Calu3 (cell line): ENCODE results near the gene LRRC49. TPM values are rescaled to one million over a fixed set of nuclear protein-coding genes. Genes with fewer than 3 reads are reported as not detected.

Experiments used
- BruUV-seq: library from RNA; stranded (reverse); fragments of 400-500 nt; replicated peaks from 2 replicates; lab custom pipeline; 2021; lab: Mats Ljungman, UMichigan
- CTCF ChIA-PET: fragments of 300-600 bp; sonication (Branson Sonifier 250); formaldehyde crosslinking; loops from one replicate; lab custom pipeline; 2022; ENCODE audit warnings: antibody characterized with exemption; lab: Charles Lee
- DNase-seq: peaks from one replicate; pipeline ENCODE4 v3.0.0; 2022
- H3K27ac Mint-ChIP-seq: one replicate; pipeline ENCODE4 v1.8.0; 2022; ENCODE audit warnings: mixed read lengths; ENCODE audit not compliant: unreplicated experiment
- H3K27me3 Mint-ChIP-seq: one replicate; pipeline ENCODE4 v1.8.0; 2022; ENCODE audit warnings: mixed read lengths; ENCODE audit not compliant: unreplicated experiment
- H3K36me3 Mint-ChIP-seq: one replicate; pipeline ENCODE4 v1.8.0; 2022; ENCODE audit warnings: mild to moderate bottlenecking, moderate library complexity, mixed read lengths; ENCODE audit not compliant: insufficient read depth, unreplicated experiment
- H3K4me1 Mint-ChIP-seq: one replicate; pipeline ENCODE4 v1.8.0; 2022; ENCODE audit warnings: mild to moderate bottlenecking, low read depth, mixed read lengths; ENCODE audit not compliant: unreplicated experiment
- H3K4me3 Mint-ChIP-seq: one replicate; pipeline ENCODE4 v1.8.0; 2022; ENCODE audit warnings: mild to moderate bottlenecking, low read depth, moderate library complexity, mixed read lengths; ENCODE audit not compliant: unreplicated experiment
- H3K9me3 Mint-ChIP-seq: one replicate; pipeline ENCODE4 v1.8.0; 2022; ENCODE audit warnings: low read depth, mixed read lengths; ENCODE audit not compliant: unreplicated experiment
- CTCF ChIP-seq: fragments of 200-600 bp; IDR thresholded peaks from one replicate; pipeline ENCODE4 v1.8.0; 2022; ENCODE audit warnings: antibody characterized with exemption; ENCODE audit not compliant: unreplicated experiment
- intact Hi-C: fragments of 100-400 bp; cut with micrococcal nuclease; formaldehyde crosslinking; loops from one replicate; pipeline ENCODE4 v1.10.0; 2022; ENCODE audit not compliant: unreplicated experiment
- total RNA-seq: library from RNA; stranded (reverse); gene quantifications from 2 replicates; pipeline ENCODE4 v1.2.3, GENCODE V29; 2022

The LRRC49 gene
- total RNA-seq, 1 experiment from 2014 or later: 6.3 TPM

DNA sequence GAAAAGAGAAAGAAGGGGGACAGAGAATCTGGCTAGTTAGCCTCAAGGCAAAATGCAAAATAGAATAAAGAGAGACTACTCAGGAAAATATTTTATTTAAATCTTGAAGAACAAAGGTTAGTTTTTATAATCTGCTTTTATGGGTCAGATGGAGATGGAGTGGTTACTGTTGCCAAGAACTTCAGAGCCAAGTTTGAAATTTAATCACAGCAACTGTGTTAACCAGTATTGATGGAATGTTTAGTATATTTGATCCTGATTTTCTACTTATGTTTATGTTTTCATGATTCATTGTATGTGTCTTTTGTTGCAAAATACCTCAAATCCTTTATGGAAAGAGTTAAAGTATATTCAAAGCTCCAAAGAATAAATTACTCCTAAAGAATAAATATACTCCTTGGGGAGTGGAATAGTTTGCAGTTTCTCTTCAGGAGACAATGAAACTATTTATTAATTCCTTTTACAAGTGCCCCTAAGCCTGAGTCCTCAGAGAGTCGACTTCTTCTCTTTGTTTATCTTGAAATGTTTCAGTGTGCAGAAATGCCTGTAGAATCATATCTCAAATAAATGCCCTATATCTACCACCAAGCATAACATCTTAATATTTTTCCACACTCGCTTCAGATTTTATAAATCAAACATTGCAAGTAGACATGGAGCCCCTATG, 161.8 kb downstream of the LRRC49 start:
- Mint-ChIP-seq H3K9me3 (no peaks in the 10 kb centered on the region), H3K36me3 (no peaks in the 10 kb centered on the region), H3K4me1 (peaks cover 16% of the 10 kb centered on the region), H3K4me3 (no peak overlapping the region), H3K27me3 (no peaks in the 10 kb centered on the region), H3K27ac (no peak overlapping the region)
- no peak for TF ChIP-seq CTCF
- intact Hi-C loops: no loop called here
- CTCF ChIA-PET: no interaction called here
- DNase-seq: no peak
- BruUV-seq: no TSS peak

DNA sequence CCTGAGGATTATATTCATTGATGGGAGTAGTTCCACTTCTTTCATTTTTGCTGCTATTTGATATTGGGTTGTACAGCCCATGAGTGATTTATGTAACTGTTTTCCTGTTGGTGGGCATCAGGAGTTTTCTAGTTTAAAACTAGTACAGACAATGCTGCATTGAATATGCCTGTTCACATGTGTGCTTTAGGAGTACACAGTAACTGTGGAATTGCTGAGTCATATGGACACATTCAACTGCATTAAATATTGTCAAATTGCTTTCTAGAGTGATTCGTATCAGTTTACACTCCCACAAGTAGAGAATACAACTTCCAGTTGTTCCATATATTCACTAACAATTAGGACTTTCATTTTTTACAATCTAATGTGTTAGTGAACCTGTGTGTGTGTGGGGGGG, 162.8 kb downstream of the LRRC49 start:
- no peaks in the 10 kb centered on the region for H3K9me3 Mint-ChIP-seq
- H3K36me3 Mint-ChIP-seq: no peaks in the 10 kb centered on the region
- intact Hi-C loops: no loop called here
- no peak for TF ChIP-seq CTCF
- no peak overlapping the region for H3K4me3 Mint-ChIP-seq
- no TSS peak for BruUV-seq
- no peak for DNase-seq
- no peak overlapping the region for H3K27ac Mint-ChIP-seq
- CTCF ChIA-PET: no interaction called here
- H3K4me1 Mint-ChIP-seq: peaks cover 13% of the 10 kb centered on the region
- no peaks in the 10 kb centered on the region for H3K27me3 Mint-ChIP-seq

DNA sequence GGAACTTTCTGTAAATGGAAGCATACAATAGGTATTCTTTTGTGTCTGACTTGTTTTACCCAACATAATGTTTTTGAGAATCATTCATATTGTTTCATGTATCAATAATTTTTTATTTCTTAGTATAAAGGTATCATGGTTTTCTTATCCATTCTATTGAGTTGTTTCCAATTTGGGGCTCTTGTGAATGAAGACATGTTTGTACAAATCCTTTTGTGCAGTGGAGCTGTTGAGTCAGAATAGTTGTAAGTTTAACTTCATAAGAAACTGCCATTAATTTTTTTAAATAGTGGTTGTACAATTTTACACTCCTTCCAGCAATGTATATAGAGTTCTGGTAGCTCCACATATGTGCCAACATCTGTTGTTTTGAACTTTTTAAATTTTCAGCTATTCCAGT, 163.5 kb downstream of the LRRC49 start:
- BruUV-seq: no TSS peak
- H3K4me1 Mint-ChIP-seq: peaks cover 13% of the 10 kb centered on the region

DNA sequence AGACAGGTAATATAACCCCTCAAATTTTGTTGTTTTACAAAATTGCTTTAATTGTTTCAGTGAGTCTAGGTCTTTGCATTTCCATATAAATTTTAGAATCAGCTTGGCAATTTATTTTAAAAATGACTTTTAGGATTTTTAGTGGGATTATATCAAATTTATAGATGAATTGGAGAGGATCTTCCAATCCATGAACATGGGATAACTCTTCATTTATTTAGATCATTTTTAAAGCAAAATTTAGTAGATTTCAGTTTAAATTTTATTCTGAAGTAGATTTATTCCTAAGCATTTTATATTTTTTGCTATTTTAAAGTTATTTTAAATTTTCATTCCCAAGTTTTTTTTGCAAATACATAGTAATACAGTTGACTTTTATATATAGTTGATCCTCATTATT, 164.5 kb downstream of the LRRC49 start:
- TF ChIP-seq CTCF: no peak
- Mint-ChIP-seq H3K27me3 (no peaks in the 10 kb centered on the region), H3K27ac (no peak overlapping the region), H3K4me1 (peaks cover 13% of the 10 kb centered on the region), H3K4me3 (no peak overlapping the region), H3K9me3 (no peaks in the 10 kb centered on the region), H3K36me3 (no peaks in the 10 kb centered on the region)
- CTCF ChIA-PET: interaction anchor here (0.6 kb wide), 1 partner anchor 337 kb away, joined by 5 read pairs; no protein-coding TSS in a partner anchor
- intact Hi-C loops: no loop called here
- no peak for DNase-seq
- no TSS peak for BruUV-seq

More for the DNA sequence above, 163.5 kb downstream of the LRRC49 start:
- no peak for TF ChIP-seq CTCF
- H3K4me3 Mint-ChIP-seq: no peak overlapping the region
- CTCF ChIA-PET: no interaction called here
- intact Hi-C loops: no loop called here
- no peaks in the 10 kb centered on the region for H3K27me3 Mint-ChIP-seq
- H3K9me3 Mint-ChIP-seq: no peaks in the 10 kb centered on the region
- H3K36me3 Mint-ChIP-seq: no peaks in the 10 kb centered on the region
- no peak overlapping the region for H3K27ac Mint-ChIP-seq
- DNase-seq: no peak
